Mesenteric fat pad (tissue), 1 donor: Measurements from ENCODE around the gene RIBC1. TPM values are rescaled to one million over a fixed set of nuclear protein-coding genes. Genes with fewer than 3 reads are reported as not detected.
A peak's percentile ranks its signal among the peaks of the same experiment; 100 is the strongest.
"Not testable (repeated sequence)": the region's sequence is repeated elsewhere in the genome, so short reads cannot be mapped to it uniquely, and the experiment has no call there.

Experiments used
- DNase-seq: peaks from one replicate; pipeline ENCODE4 v3.0.0-alpha.2; 2020; ENCODE audit warnings: low spot score
- long read RNA-seq: library from polyadenylated mRNA; unstranded; transcript quantifications from one replicate; pipeline ENCODE4 v2.0.0, GENCODE V29; 2020
- total RNA-seq: library from RNA; stranded (reverse); fragmentation: NEBNext Ultra II Directional; extraction: Animal tissue kit (Norgen Biotek cat#: 25700); gene quantifications from one replicate; pipeline ENCODE4 v1.2.1, GENCODE V29; 2021
- donor health status: DM: yes; HTN: yes; CAD: no.

Gene RIBC1
- 0.22 TPM for total RNA-seq
- long read RNA-seq, partial matches to known transcripts, result 0 of 1 reads
- long read RNA-seq, other reads (novel, unspliced or antisense), result 1 of 1 reads

GRCh38 chrX:53422861-53423306 lies at the start of gene RIBC1:
TSS of gene RIBC1 (plus strand) at chrX:53422873. CDS start at chrX:53426277, 3,404 bp downstream.
- no peak for DNase-seq

GRCh38 chrX:53373307-53373706 lies 49.4 kb upstream of the RIBC1 start:
- DNase-seq, result no peak

GRCh38 chrX:53374222-53374820 lies 48.4 kb upstream of the RIBC1 start:
- no peak for DNase-seq

DNA sequence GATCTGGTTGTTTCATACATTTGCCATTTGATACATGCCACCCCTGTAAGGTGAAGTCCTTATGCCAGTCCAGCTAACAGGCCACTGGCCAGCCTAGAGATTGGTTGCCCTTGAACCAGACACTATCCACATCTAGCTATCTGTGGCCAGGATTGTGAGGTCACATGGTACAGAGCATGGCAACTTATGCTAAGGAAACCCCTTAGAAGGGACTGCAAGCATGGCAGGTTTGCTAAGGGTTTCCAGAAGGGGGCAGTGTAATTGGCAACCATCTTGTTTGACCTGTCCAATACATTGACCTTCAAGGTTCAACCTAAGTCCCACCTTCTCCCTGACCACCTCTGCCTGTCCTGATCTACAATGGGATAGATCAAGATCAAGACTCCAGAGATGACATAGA lies 47.8 kb upstream of the RIBC1 start:
- no peak for DNase-seq

- DNase-seq, result no peak
Measured at GRCh38 chrX:53376888-53377287, 45.8 kb upstream of the RIBC1 start.

DNA sequence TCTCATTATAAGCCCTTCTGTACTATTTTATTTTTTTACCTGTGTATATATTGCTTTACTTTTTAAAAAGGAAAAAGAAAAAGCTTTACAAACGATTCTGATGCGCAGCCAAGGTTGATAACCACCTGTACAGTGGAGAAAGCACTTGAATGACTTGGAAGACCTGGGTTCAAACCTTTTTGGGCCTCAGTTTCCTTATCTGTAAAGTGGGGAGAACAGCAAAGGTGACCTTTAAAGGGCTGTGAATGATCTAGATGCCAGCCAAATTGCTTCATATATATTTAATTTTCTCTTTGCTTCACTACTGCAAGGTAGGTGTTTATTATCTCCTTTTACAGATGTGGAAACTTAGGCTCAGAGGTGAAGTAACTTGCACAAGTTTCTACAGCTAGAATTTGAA lies 45.2 kb upstream of the RIBC1 start:
- DNase-seq, result no peak

GRCh38 chrX:53379008-53379710 lies 43.5 kb upstream of the RIBC1 start:
- DNase-seq, result no peak

DNA sequence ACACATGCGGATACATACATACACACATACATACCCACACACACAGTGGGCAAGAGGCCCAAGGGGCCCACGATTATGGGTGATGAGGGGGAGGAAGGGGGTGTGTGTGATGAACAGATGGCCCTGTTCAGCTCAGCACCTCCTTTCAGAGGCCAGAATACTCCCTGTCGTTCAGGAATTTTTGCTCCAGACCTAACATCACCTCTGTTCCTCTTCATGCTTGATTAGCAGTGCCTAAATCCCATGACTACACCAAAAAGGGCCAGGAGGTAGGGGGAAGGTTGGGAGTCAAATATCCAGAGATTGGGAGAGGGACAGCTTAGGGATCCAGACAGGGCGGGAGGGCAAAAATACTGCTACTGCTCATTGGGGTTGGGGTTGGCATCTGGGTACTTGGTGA lies 42.9 kb upstream of the RIBC1 start:
- no peak for DNase-seq

DNA sequence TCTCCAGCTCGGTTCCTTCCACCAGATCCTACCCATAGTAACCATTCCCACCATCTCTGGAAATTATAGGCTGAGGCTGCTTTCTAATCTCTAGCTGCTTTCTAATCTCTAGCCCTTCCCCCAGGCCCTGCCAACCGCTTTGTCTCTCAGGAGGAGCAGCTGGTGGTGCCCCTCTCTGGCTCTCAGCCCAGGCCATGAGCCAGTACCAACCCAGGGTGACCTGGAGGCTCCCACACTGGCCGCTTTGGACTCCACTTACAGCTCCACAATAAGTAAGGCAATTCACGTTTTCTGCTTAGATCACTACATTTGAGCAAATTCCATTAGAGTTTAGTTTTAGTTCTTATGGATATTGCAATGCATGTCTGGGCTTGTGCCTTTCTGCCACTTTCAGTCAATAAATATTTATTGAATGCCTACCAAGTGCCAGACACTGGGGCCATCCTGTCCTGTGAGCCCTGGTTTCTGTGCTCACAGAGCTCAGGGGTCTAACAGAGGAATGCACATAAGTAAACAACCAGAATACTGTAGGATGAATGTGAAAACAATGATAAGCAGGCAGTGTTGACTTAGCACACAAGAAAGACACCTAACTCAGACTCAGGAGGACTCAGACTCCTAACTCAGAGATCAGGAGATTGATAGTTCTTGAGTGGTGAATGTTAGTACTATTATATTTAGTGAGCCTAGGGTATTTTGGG lies 39.1 kb upstream of the RIBC1 start:
- DNase-seq, result no peak

GRCh38 chrX:53395605-53396298 lies 26.9 kb upstream of the RIBC1 start:
- no peak for DNase-seq

- DNase-seq, result no peak
Measured at GRCh38 chrX:53398216-53398615, 24.5 kb upstream of the RIBC1 start.

DNA sequence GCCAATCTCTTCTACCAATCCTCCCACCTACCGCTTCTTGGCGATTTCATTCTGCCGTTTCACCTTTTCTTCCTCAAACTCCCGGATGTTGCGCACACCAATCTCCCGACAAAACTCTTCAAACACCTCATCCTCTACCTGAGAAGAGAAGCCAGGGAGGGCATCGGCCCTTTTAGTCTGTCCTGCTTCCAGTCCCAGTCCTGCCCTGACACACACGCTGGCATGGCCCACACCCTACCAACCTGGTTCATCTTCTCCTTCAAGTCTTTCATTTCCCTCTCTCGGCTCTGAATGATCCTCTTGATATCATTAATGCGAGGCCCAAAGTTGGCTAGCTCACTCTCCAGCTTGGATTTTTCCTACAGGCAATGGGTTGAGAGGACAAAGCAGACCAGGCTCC lies 19.1 kb upstream of the RIBC1 start:
- DNase-seq, result peak; percentile 65

- no peak for DNase-seq
Measured at GRCh38 chrX:53412446-53412845, 10.2 kb upstream of the RIBC1 start.

GRCh38 chrX:53420351-53420750 lies 2.3 kb upstream of the RIBC1 start:
- DNase-seq, result not testable (repeated sequence)

GRCh38 chrX:53421125-53421524 lies 1.5 kb upstream of the RIBC1 start:
- no peak for DNase-seq

- DNase-seq, result no peak
Measured at GRCh38 chrX:53421772-53422085, 944 bp upstream of the RIBC1 start.

- DNase-seq, result peak; percentile 100
Measured at GRCh38 chrX:53422086-53422860, 400 bp upstream of the RIBC1 start, which contains the start of gene SMC1A. TSS of gene SMC1A (minus strand) at chrX:53422654. CDS start at chrX:53422600, 54 bp downstream.

DNA sequence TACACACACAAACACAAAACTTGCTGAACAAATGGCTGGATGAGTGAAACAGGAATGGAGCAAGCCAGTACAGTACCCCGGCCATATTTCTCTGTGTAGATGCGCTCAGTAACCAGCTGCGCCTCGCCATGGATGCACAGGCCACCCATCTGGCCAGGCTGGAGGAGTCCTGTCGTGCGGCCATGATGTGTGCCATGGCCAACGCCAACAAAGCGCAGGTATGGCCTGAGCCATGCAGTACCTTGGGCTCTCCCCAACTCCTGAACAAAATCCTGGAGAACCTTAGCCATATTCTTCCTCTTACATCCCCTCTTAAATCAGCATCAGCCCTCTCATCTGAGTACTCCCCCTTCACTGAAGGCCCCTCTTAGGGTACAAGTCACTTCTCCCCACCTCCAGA lies 7.1 kb downstream of the RIBC1 start:
- DNase-seq, result no peak

- DNase-seq, result no peak
Measured at GRCh38 chrX:53430231-53430630, 7.6 kb downstream of the RIBC1 start.

- peak; percentile 94 for DNase-seq
Measured at GRCh38 chrX:53433651-53434639, 11.3 kb downstream of the RIBC1 start, which contains the start of gene HSD17B10. TSS of gene HSD17B10 (minus strand) at chrX:53434370. CDS start at chrX:53434345, 25 bp downstream.
